Transverse colon (tissue), 4 donors: ENCODE data around the gene CAMSAP3.

Experiments
- EP300 ChIP-seq: sonication (generic); formaldehyde crosslinking; IDR thresholded peaks from one replicate; pipeline ENCODE4 v1.6.1; 2017; ENCODE audit warnings: antibody characterized with exemption, low read depth
- POLR2A ChIP-seq: fragments of 450-650 bp; IDR thresholded peaks from one replicate; pipeline ENCODE4 v1.6.1; 2016; ENCODE audit warnings: antibody characterized with exemption, mild to moderate bottlenecking, moderate library complexity
- POLR2AphosphoS5 ChIP-seq, 3 donors: sonication (generic); formaldehyde crosslinking; IDR thresholded peaks; one replicate each; pipeline ENCODE4 v1.6.1; 2016; ENCODE audit warnings: antibody characterized with exemption in 3 of 3
- TF ChIP-seq, protein P1 (sequence below), 5 experiments: fragments of 200-600 bp in 3 of 5; fragments of 450-650 bp in 2 of 5; sonication (generic) in 3 of 5; IDR thresholded peaks; 1 replicate in 2 of 5; 2 replicates in 3 of 5; pipeline ENCODE4 v1.5.1; 2016 to 2017; ENCODE audit warnings: antibody characterized with exemption in 5 of 5, inconsistent platforms in 3 of 5, mild to moderate bottlenecking in 2 of 5, moderate library complexity in 1 of 5

- TF ChIP-seq, protein P1, sequence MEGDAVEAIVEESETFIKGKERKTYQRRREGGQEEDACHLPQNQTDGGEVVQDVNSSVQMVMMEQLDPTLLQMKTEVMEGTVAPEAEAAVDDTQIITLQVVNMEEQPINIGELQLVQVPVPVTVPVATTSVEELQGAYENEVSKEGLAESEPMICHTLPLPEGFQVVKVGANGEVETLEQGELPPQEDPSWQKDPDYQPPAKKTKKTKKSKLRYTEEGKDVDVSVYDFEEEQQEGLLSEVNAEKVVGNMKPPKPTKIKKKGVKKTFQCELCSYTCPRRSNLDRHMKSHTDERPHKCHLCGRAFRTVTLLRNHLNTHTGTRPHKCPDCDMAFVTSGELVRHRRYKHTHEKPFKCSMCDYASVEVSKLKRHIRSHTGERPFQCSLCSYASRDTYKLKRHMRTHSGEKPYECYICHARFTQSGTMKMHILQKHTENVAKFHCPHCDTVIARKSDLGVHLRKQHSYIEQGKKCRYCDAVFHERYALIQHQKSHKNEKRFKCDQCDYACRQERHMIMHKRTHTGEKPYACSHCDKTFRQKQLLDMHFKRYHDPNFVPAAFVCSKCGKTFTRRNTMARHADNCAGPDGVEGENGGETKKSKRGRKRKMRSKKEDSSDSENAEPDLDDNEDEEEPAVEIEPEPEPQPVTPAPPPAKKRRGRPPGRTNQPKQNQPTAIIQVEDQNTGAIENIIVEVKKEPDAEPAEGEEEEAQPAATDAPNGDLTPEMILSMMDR (IDR thresholded peaks at IDR 0.05): no peak
- no peak for TF ChIP-seq EP300
- TF ChIP-seq POLR2A: no peak
- no peak for TF ChIP-seq POLR2AphosphoS5 (IDR thresholded peaks at IDR 0.05)
Observed at GRCh38 chr19:7558667-7559066, 37.0 kb upstream of the CAMSAP3 start.
